Karpas-422 (cell line): ENCODE data around the gene DNLZ. TPM values are rescaled to one million over a fixed set of nuclear protein-coding genes. Genes with fewer than 3 reads are reported as not detected.

Experiments used
- DNase-seq: peaks from one replicate; pipeline ENCODE4 v3.0.0-alpha.2; 2015
- H2AFZ ChIP-seq: fragments of 200-600 bp; sonication (generic); 2 replicates; pipeline ENCODE4 v1.6.1; 2014; ENCODE audit warnings: antibody characterized with exemption, low read length, mixed read lengths
- H3K27ac ChIP-seq: fragments of 200-600 bp; sonication (generic); 2 replicates; pipeline ENCODE4 v1.5.1; 2014; ENCODE audit warnings: mild to moderate bottlenecking, low read length, moderate library complexity
- H3K27me3 ChIP-seq: fragments of 200-600 bp; sonication (generic); 2 replicates; pipeline ENCODE4 v1.6.1; 2014; ENCODE audit warnings: low read length, mixed read lengths
- H3K36me3 ChIP-seq: fragments of 200-600 bp; sonication (generic); 2 replicates; pipeline ENCODE4 v1.6.1; 2014; ENCODE audit warnings: low read length, mixed read lengths; ENCODE audit not compliant: insufficient read depth
- H3K4me1 ChIP-seq: fragments of 200-600 bp; sonication (generic); 2 replicates; pipeline ENCODE4 v1.6.1; 2014; ENCODE audit warnings: mild to moderate bottlenecking, low read length, mixed read lengths
- H3K4me2 ChIP-seq: fragments of 200-600 bp; sonication (generic); 2 replicates; pipeline ENCODE4 v1.6.1; 2014; ENCODE audit warnings: low read length, low read depth, mild to moderate bottlenecking; ENCODE audit not compliant: poor library complexity, severe bottlenecking
- H3K4me3 ChIP-seq: fragments of 200-600 bp; sonication (generic); 2 replicates; pipeline ENCODE4 v1.5.1; 2014; ENCODE audit warnings: mild to moderate bottlenecking, antibody characterized with exemption, low read length, mixed read lengths
- H3K79me2 ChIP-seq: fragments of 200-600 bp; sonication (generic); 2 replicates; pipeline ENCODE4 v1.6.1; 2014; ENCODE audit warnings: mild to moderate bottlenecking, low read length, mixed read lengths
- H3K9ac ChIP-seq: fragments of 200-600 bp; sonication (generic); 2 replicates; pipeline ENCODE4 v1.6.0; 2014; ENCODE audit warnings: low read length
- H3K9me2 ChIP-seq: fragments of 200-600 bp; sonication (generic), shearing (Covaris generic); replicated peaks from 2 replicates; pipeline ENCODE4 v1.6.0; 2014; ENCODE audit warnings: mild to moderate bottlenecking, low read length, moderate library complexity; ENCODE audit not compliant: insufficient read depth
- H3K9me3 ChIP-seq: fragments of 300-700, 200-600 bp; sonication (generic); 2 replicates; pipeline ENCODE4 v1.6.1; 2014; ENCODE audit warnings: low read length, mixed read lengths
- H4K20me1 ChIP-seq: fragments of 200-600 bp; sonication (generic); 2 replicates; pipeline ENCODE4 v1.6.1; 2014; ENCODE audit warnings: mild to moderate bottlenecking, antibody characterized with exemption, low read length, low read depth; ENCODE audit not compliant: insufficient read depth
- total RNA-seq: library from RNA; depleted of rRNA; stranded (reverse); fragments of >200 nt; shearing (Covaris generic); gene quantifications from 2 replicates; pipeline ENCODE4 v1.2.3, GENCODE V29; 2014; ENCODE audit warnings: low replicate concordance

The DNLZ gene
- total RNA-seq, 1 experiment from 2014 or later: 40.1 TPM

GRCh38 chr9:136400038-136400834 lies 36.7 kb upstream of the DNLZ start, which contains the start of gene SNAPC4:
Gene SNAPC4, minus strand, starts transcription at chr9:136400170. Its CDS starts 1,742 bp downstream, at chr9:136398428.
- Histone ChIP-seq H3K9ac (peak within 1 kb of the TSS; percentile 98), H2AFZ (0 out of 2 replicates have a peak within 1 kb of the TSS, but pooled peaks have one; percentile 7), H3K4me1 (peaks cover 21% of the 10 kb centered on the region), H3K4me2 (peak within 1 kb of the TSS; percentile 96), H3K36me3 (peaks cover 31% of the 10 kb centered on the region), H3K9me3 (no peaks in the 10 kb centered on the region), H3K27ac (peak within 1 kb of the TSS; percentile 66), H3K9me2 (no peaks in the 10 kb centered on the region), H4K20me1 (peaks cover 17% of the 10 kb centered on the region; the same call in 1 of the 2 replicates), H3K79me2 (peaks cover 24% of the 10 kb centered on the region), H3K4me3 (peak within 1 kb of the TSS; percentile 100), H3K27me3 (no peaks in the 10 kb centered on the region)
- DNase-seq: peak; percentile 96

GRCh38 chr9:136399176-136400037 lies 35.9 kb upstream of the DNLZ start:
- DNase-seq: peak; percentile 69
- no peaks in the 10 kb centered on the region for H3K9me3 ChIP-seq
- peaks cover 28% of the 10 kb centered on the region for H3K36me3 ChIP-seq
- no peaks in the 10 kb centered on the region for H3K9me2 ChIP-seq
- peaks cover 24% of the 10 kb centered on the region for H3K79me2 ChIP-seq
- peak overlapping the region; percentile 98 for H3K9ac ChIP-seq
- H4K20me1 ChIP-seq: peaks cover 17% of the 10 kb centered on the region; the same call in 1 of the 2 replicates
- no peaks in the 10 kb centered on the region for H3K27me3 ChIP-seq
- peaks cover 21% of the 10 kb centered on the region for H3K4me1 ChIP-seq
- no peak overlapping the region for H2AFZ ChIP-seq
- H3K4me3 ChIP-seq: peak overlapping the region; percentile 100
- peak overlapping the region; percentile 96 for H3K4me2 ChIP-seq
- H3K27ac ChIP-seq: peak overlapping the region; percentile 32

- H4K20me1 ChIP-seq: peaks cover 17% of the 10 kb centered on the region; the same call in 1 of the 2 replicates
- no peaks in the 10 kb centered on the region for H3K27me3 ChIP-seq
- no peaks in the 10 kb centered on the region for H3K9me3 ChIP-seq
- peak overlapping the region; percentile 96 for H3K4me2 ChIP-seq
- H3K79me2 ChIP-seq: peaks cover 24% of the 10 kb centered on the region
- H3K36me3 ChIP-seq: peaks cover 22% of the 10 kb centered on the region
- peaks cover 21% of the 10 kb centered on the region for H3K4me1 ChIP-seq
- no peak overlapping the region for H3K27ac ChIP-seq
- H3K4me3 ChIP-seq: peak overlapping the region; percentile 100
- peak overlapping the region; percentile 98 for H3K9ac ChIP-seq
- DNase-seq: no peak
- no peak overlapping the region for H2AFZ ChIP-seq
- H3K9me2 ChIP-seq: no peaks in the 10 kb centered on the region
Observed at GRCh38 chr9:136398286-136398685, 34.7 kb upstream of the DNLZ start.

- Histone ChIP-seq H3K4me2 (no peak overlapping the region), H3K36me3 (peaks cover 21% of the 10 kb centered on the region), H3K4me3 (no peak overlapping the region), H3K4me1 (peaks cover 21% of the 10 kb centered on the region), H3K9ac (no peak overlapping the region), H3K27me3 (no peaks in the 10 kb centered on the region), H3K27ac (no peak overlapping the region), H4K20me1 (peaks cover 17% of the 10 kb centered on the region; the same call in 1 of the 2 replicates), H3K9me2 (no peaks in the 10 kb centered on the region), H3K9me3 (no peaks in the 10 kb centered on the region), H3K79me2 (peaks cover 24% of the 10 kb centered on the region), H2AFZ (no peak overlapping the region)
- DNase-seq: no peak
Observed at GRCh38 chr9:136397643-136398042, 34.1 kb upstream of the DNLZ start.

- Histone ChIP-seq H3K4me3 (no peak overlapping the region), H3K4me2 (no peak overlapping the region), H4K20me1 (peaks cover 17% of the 10 kb centered on the region; the same call in 1 of the 2 replicates), H3K9me3 (no peaks in the 10 kb centered on the region), H3K27me3 (no peaks in the 10 kb centered on the region), H3K9ac (no peak overlapping the region), H3K79me2 (peaks cover 24% of the 10 kb centered on the region), H2AFZ (no peak overlapping the region), H3K9me2 (no peaks in the 10 kb centered on the region), H3K4me1 (peaks cover 18% of the 10 kb centered on the region), H3K27ac (no peak overlapping the region), H3K36me3 (peaks cover 19% of the 10 kb centered on the region)
- DNase-seq: no peak
Observed at GRCh38 chr9:136396219-136396515, 32.6 kb upstream of the DNLZ start.

GRCh38 chr9:136395345-136396218 lies 32.0 kb upstream of the DNLZ start:
- Histone ChIP-seq H3K9me3 (no peaks in the 10 kb centered on the region), H3K4me2 (no peak overlapping the region), H3K4me1 (peaks cover 16% of the 10 kb centered on the region), H3K4me3 (no peak overlapping the region), H3K36me3 (peaks cover 21% of the 10 kb centered on the region), H3K9ac (no peak overlapping the region), H3K9me2 (no peaks in the 10 kb centered on the region), H2AFZ (no peak overlapping the region), H3K79me2 (peaks cover 24% of the 10 kb centered on the region), H3K27me3 (no peaks in the 10 kb centered on the region), H3K27ac (no peak overlapping the region), H4K20me1 (peaks cover 17% of the 10 kb centered on the region; the same call in 1 of the 2 replicates)
- DNase-seq: no peak

- H4K20me1 ChIP-seq: peaks cover 17% of the 10 kb centered on the region; the same call in 1 of the 2 replicates
- H3K27me3 ChIP-seq: no peaks in the 10 kb centered on the region
- peaks cover 11% of the 10 kb centered on the region for H3K4me1 ChIP-seq
- H3K9me3 ChIP-seq: no peaks in the 10 kb centered on the region
- H3K79me2 ChIP-seq: peaks cover 24% of the 10 kb centered on the region
- no peak overlapping the region for H3K4me2 ChIP-seq
- H3K36me3 ChIP-seq: peaks cover 21% of the 10 kb centered on the region
- H3K4me3 ChIP-seq: no peak overlapping the region
- no peak overlapping the region for H2AFZ ChIP-seq
- no peak overlapping the region for H3K27ac ChIP-seq
- no peak for DNase-seq
- no peaks in the 10 kb centered on the region for H3K9me2 ChIP-seq
- no peak overlapping the region for H3K9ac ChIP-seq
Observed at GRCh38 chr9:136395020-136395340, 31.4 kb upstream of the DNLZ start.
